GM23248 (cell line): ENCODE measurements around the gene CSNK1G1. TPM values are rescaled to one million over a fixed set of nuclear protein-coding genes. Genes with fewer than 3 reads are reported as not detected.

Source experiments
- DNase-seq: peaks from one replicate; pipeline ENCODE4 v3.0.0-alpha.2; 2015
- H2AFZ ChIP-seq: fragments of 200-600 bp; sonication (generic); 2 replicates; pipeline ENCODE4 v1.6.1; 2016; ENCODE audit warnings: antibody characterized with exemption
- H3F3A ChIP-seq: fragments of 200-600 bp; sonication (generic); 2 replicates; pipeline ENCODE4 v1.6.1; 2016; ENCODE audit warnings: mild to moderate bottlenecking, antibody characterized with exemption, mixed run types; ENCODE audit not compliant: insufficient read depth
- H3K27ac ChIP-seq: fragments of 200-600 bp; sonication (generic); 2 replicates; pipeline ENCODE4 v1.5.1; 2016; ENCODE audit warnings: mild to moderate bottlenecking
- H3K27me3 ChIP-seq: fragments of 200-600 bp; sonication (generic); replicated peaks from 2 replicates; pipeline ENCODE4 v1.6.1; 2016; ENCODE audit warnings: mild to moderate bottlenecking; ENCODE audit not compliant: insufficient read depth
- H3K36me3 ChIP-seq: fragments of 200-600 bp; sonication (generic); 2 replicates; pipeline ENCODE4 v1.6.1; 2016; ENCODE audit warnings: low read depth, mild to moderate bottlenecking
- H3K4me1 ChIP-seq: fragments of 200-600 bp; sonication (generic); 2 replicates; pipeline ENCODE4 v1.6.1; 2016; ENCODE audit warnings: mild to moderate bottlenecking; ENCODE audit not compliant: insufficient read depth
- H3K4me2 ChIP-seq: fragments of 200-600 bp; sonication (generic); one replicate; pipeline ENCODE4 v1.6.1; 2016; ENCODE audit warnings: mild to moderate bottlenecking; ENCODE audit not compliant: unreplicated experiment
- H3K4me3 ChIP-seq: fragments of 200-600 bp; sonication (generic); 2 replicates; pipeline ENCODE4 v1.5.1; 2016; ENCODE audit warnings: mild to moderate bottlenecking
- H3K79me2 ChIP-seq: fragments of 200-600 bp; sonication (generic); 2 replicates; pipeline ENCODE4 v1.6.1; 2016; ENCODE audit warnings: mild to moderate bottlenecking; ENCODE audit not compliant: insufficient read depth
- H3K9ac ChIP-seq: fragments of 200-600 bp; sonication (generic); 2 replicates; pipeline ENCODE4 v1.6.1; 2016; ENCODE audit warnings: mild to moderate bottlenecking
- H3K9me2 ChIP-seq: fragments of 200-600 bp; sonication (generic); 2 replicates; pipeline ENCODE4 v1.6.1; 2016; ENCODE audit warnings: mixed run types, mild to moderate bottlenecking, moderate library complexity; ENCODE audit not compliant: insufficient read depth
- H3K9me3 ChIP-seq: fragments of 200-600 bp; sonication (generic); one replicate; pipeline ENCODE4 v1.6.1; 2017; ENCODE audit warnings: low read depth
- H4K20me1 ChIP-seq: fragments of 200-600 bp; sonication (generic); 2 replicates; pipeline ENCODE4 v1.6.0; 2016; ENCODE audit not compliant: insufficient read depth
- EZH2 ChIP-seq: fragments of 200-600 bp; sonication (generic); IDR thresholded peaks from 2 replicates; pipeline ENCODE4 v1.6.1; 2018; ENCODE audit warnings: antibody characterized with exemption, mild to moderate bottlenecking; ENCODE audit not compliant: insufficient read depth, poor library complexity, severe bottlenecking
- EZH2phosphoT487 ChIP-seq: fragments of 200-600 bp; sonication (generic); IDR thresholded peaks from 2 replicates; pipeline ENCODE4 v1.6.1; 2018; ENCODE audit warnings: antibody characterized with exemption, moderate library complexity, mild to moderate bottlenecking, low read depth; ENCODE audit not compliant: insufficient read depth
- WGBS, 2 experiments: methylation state at CpG; one replicate each; pipeline ENCODE4 v1.1.6; 2015 to 2017; ENCODE audit warnings: low lambda C conversion rate in 2 of 2, low coverage in 1 of 2; ENCODE audit errors: missing lambda C conversion rate in 2 of 2; 5-methylcytosine and 5-hydroxymethylcytosine counted together
- in situ Hi-C: fragments of 300-500 bp; cut with MboI; formaldehyde crosslinking; loops from 2 replicates; pipeline ENCODE4 v1.15.0; 2020
- polyA plus RNA-seq: library from polyadenylated mRNA; unstranded; fragments of >200 nt; fragmentation: Nextera tagmentation; extraction: Ambion mirVana; gene quantifications from 2 replicates; pipeline ENCODE4 v1.2.1, GENCODE V29; 2016
- total RNA-seq: library from RNA; depleted of rRNA; stranded (reverse); fragments of >200 nt; shearing (Covaris generic); gene quantifications from 2 replicates; pipeline ENCODE4 v1.2.3, GENCODE V29; 2014

CSNK1G1 gene
- total and polyA plus RNA-seq, 2 experiments from 2014 or later, result 14.8 to 17.1 TPM

DNA sequence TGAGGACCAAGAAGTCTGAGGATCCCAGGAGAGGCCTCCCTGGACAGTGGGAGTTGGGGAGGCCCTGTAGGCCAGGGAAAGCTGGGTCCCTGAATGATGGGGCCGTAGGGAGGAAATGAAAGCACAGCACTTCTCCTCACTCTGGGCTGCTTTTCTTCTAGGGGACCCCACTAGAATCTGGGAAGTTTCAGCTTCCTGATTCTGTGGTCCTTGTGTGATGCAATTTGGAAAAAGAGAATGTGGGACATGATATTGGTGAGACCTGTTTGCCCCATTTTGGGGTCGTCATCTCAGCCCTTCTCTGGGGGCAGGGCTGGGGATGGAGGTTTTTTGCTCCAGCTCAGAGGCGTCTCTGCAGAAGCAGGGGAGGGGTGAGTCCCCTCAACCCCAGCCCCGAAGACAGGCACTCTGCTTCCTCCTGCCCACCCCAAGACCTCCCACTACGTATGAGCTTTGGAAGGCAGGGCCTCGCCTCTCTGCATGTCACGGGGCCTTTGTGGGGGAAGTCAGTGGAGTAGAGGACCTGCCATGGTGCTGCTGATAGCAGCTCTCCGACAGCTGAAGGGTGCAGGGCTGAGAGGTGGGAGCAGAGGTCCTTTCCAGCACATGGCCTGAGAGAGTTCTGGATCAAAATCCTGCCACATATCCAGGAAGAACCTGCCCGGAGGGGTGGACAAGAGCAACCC lies 205.9 kb downstream of the CSNK1G1 start:
- H3K27me3 ChIP-seq, result peaks cover 10% of the 10 kb centered on the region; the same call in 1 of the 2 replicates
- H3K4me2 ChIP-seq, result no peak overlapping the region
- peaks cover 23% of the 10 kb centered on the region for H3F3A ChIP-seq
- no peak for DNase-seq
- no peaks in the 10 kb centered on the region for H3K9me3 ChIP-seq
- no peak overlapping the region for H3K4me3 ChIP-seq
- TF ChIP-seq EZH2 (no peak), EZH2phosphoT487 (no peak)
- H3K36me3 ChIP-seq, result no peaks in the 10 kb centered on the region
- H3K9me2 ChIP-seq, result no peaks in the 10 kb centered on the region
- in situ Hi-C loops, result no loop called here
- H3K27ac ChIP-seq, result no peak overlapping the region
- no peaks in the 10 kb centered on the region for H4K20me1 ChIP-seq
- WGBS, 2 experiments, result 64 to 68% methylated on average over 7 to 9 of the region's 9 CpGs
- no peaks in the 10 kb centered on the region for H3K4me1 ChIP-seq
- no peaks in the 10 kb centered on the region for H3K79me2 ChIP-seq
- no peak overlapping the region for H3K9ac ChIP-seq
- no peak overlapping the region for H2AFZ ChIP-seq

DNA sequence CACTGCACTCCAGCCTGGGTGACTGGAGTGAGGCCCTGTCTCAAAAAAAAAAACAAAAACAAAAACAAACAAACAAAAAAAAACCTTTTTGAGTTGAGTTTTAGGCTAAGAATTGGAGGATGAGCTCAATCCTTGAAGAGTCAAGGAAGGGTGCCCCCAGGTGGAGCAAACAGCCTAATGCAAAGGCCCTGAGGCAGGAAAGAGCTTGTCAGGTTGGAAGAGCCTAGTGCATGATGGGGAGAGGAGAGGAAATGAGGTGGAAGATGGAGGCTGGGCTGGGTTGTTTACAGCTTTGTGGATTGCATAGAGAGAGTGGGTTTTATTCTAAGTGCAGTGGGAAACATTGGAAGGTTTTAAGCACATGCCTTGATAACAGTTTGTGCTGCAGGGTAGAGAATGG lies 206.5 kb downstream of the CSNK1G1 start:
- H3K27me3 ChIP-seq, result peaks cover 10% of the 10 kb centered on the region; the same call in 1 of the 2 replicates
- no peaks in the 10 kb centered on the region for H3K9me2 ChIP-seq
- in situ Hi-C loops, result no loop called here
- TF ChIP-seq EZH2, result no peak
- TF ChIP-seq EZH2phosphoT487, result no peak
- no peak overlapping the region for H3K4me3 ChIP-seq
- no peak overlapping the region for H2AFZ ChIP-seq
- H4K20me1 ChIP-seq, result no peaks in the 10 kb centered on the region
- no peaks in the 10 kb centered on the region for H3K9me3 ChIP-seq
- no peak for DNase-seq
- no peaks in the 10 kb centered on the region for H3K36me3 ChIP-seq
- no peaks in the 10 kb centered on the region for H3K79me2 ChIP-seq
- peaks cover 20% of the 10 kb centered on the region for H3F3A ChIP-seq
- no peak overlapping the region for H3K9ac ChIP-seq
- H3K4me1 ChIP-seq, result no peaks in the 10 kb centered on the region
- H3K27ac ChIP-seq, result no peak overlapping the region
- no peak overlapping the region for H3K4me2 ChIP-seq

DNA sequence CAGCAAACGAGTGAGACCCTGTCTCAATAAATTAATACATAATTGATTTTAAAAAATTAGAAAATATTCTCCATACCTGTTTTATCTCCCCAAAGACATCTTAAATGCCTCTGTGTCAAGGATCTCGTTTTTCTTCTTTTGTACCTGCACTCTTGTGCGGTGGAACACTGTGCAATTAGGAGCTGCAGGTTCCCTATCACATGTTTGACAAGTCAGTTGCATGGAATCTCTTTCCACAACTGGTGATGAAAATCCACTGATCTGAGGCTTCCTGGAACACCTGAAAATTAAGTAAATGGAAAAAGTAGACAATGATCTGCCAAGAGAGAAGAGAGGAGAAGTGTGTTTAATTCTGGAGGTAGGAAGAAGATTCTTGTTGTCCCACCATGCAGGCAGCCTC lies 207.4 kb downstream of the CSNK1G1 start:
- no peak for DNase-seq
- H2AFZ ChIP-seq, result no peak overlapping the region
- TF ChIP-seq EZH2 (no peak), EZH2phosphoT487 (no peak)
- H3K79me2 ChIP-seq, result no peaks in the 10 kb centered on the region
- no peaks in the 10 kb centered on the region for H3K9me3 ChIP-seq
- H3K9me2 ChIP-seq, result no peaks in the 10 kb centered on the region
- H3K4me2 ChIP-seq, result no peak overlapping the region
- H3K27me3 ChIP-seq, result peaks cover 10% of the 10 kb centered on the region; the same call in 1 of the 2 replicates
- H3K36me3 ChIP-seq, result peaks cover 3% of the 10 kb centered on the region; the same call in 1 of the 2 replicates
- H4K20me1 ChIP-seq, result no peaks in the 10 kb centered on the region
- no peak overlapping the region for H3K27ac ChIP-seq
- H3K4me1 ChIP-seq, result no peaks in the 10 kb centered on the region
- in situ Hi-C loops, result no loop called here
- H3K9ac ChIP-seq, result no peak overlapping the region
- H3K4me3 ChIP-seq, result no peak overlapping the region
- WGBS, 2 experiments, result 68 to 78% methylated on average over 3 of the region's 3 CpGs
- peaks cover 12% of the 10 kb centered on the region; the same call in 1 of the 2 replicates for H3F3A ChIP-seq

GRCh38 chr15:64148168-64148567 lies 207.8 kb downstream of the CSNK1G1 start:
- TF ChIP-seq EZH2phosphoT487 (no peak), EZH2 (no peak)
- Histone ChIP-seq H3K4me3 (no peak overlapping the region), H3K9ac (no peak overlapping the region), H3K4me1 (no peaks in the 10 kb centered on the region), H3K27me3 (peaks cover 10% of the 10 kb centered on the region; the same call in 1 of the 2 replicates), H3K4me2 (no peak overlapping the region), H4K20me1 (no peaks in the 10 kb centered on the region), H3K36me3 (peaks cover 6% of the 10 kb centered on the region; the same call in 1 of the 2 replicates), H3K9me2 (no peaks in the 10 kb centered on the region), H2AFZ (no peak overlapping the region), H3F3A (peaks cover 12% of the 10 kb centered on the region; the same call in 1 of the 2 replicates), H3K79me2 (no peaks in the 10 kb centered on the region), H3K27ac (no peak overlapping the region), H3K9me3 (no peaks in the 10 kb centered on the region)
- in situ Hi-C loops, result no loop called here
- 37 to 38% methylated on average over 7 of the region's 7 CpGs for WGBS, 2 experiments
- DNase-seq, result no peak
